ENCODE results near the gene UGT1A4.

UGT1A4 gene

GRCh38 chr2:233811732-233812131 is 93.2 kb downstream of the UGT1A4 start:
- no peak for DNase-seq (ENCODE audit: low read depth)

DNA sequence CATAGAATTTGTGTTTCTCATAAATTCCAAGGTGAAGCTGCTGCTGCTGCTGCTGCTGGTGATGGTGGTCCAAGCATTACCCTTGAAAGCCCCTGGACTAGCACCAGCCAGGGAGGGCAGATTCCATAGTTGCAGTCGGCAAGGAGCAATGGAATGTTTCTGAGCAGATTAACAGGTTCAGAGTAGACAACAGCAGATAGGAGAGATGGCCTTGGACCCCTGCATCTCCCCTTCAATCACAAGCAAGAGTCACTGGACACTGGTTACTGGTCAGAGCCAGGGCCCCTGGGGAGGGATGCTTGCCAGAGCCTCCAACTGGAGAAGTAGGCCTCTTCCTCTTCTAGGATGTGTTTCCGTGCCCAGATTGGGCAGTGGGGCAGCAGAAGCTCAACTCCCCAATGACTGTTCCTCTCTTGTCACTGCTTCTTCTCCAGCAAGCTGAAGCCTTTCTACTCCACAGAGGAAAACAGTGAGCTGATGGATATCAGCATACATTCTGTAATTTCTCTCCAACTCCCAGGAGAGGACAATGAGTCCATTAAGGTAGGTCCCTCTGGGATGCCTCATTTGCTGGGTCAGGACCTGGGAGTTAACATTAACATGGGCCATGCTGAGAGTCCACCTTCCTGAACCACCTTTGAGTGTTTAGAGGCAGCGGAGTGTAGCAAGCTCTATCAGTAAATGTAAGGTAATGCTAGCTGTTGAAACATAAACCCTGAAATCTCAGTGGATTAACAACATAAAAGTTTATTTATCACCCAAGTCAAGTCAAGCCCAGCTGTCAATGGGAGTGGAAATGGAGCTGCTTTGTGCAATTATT is 94.9 kb downstream of the UGT1A4 start:
- DNase-seq (ENCODE audit: low read depth): no peak

GRCh38 chr2:233814056-233814835 is 95.7 kb downstream of the UGT1A4 start:
- DNase-seq (ENCODE audit: low read depth): no peak

DNA sequence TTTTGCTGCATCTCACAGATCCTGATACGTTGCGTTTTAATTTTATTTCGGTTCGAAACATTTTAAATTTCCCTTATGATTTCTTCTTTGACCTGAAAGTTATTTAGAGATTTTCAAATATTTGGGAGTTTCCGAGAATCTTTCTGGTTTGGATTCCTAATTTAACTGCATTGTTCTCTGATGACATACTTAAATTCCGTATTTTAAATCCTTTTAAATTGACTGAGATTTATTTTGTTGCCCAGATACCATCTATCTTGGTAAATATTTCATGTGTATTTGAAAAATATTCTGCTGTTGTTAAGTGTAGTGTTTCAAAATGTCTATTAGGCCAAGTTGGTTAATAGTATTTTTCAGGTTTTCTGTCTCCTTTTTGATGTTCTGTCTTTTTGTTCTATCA is 97.3 kb downstream of the UGT1A4 start:
- no peak for DNase-seq (ENCODE audit: low read depth)

DNA sequence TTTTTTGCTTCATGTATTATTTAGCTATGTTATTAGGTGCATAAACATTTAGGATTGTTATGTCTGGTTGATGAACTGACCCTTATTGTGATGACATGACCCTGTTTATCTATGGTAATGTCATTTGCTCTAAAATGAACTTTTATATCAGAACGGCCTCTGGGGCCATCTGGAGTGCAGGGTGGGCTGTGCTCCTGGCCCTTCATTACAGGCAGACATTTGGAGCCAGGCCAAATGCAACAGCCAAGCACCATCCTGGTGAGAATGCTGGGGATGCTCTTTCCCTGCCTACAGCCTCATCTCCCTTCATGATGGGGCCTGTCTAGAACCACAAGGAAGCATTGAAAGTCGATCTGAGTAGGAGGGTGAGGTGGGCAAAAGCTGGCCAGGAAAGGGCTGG is 97.8 kb downstream of the UGT1A4 start:
- DNase-seq (ENCODE audit: low read depth): no peak

DNA sequence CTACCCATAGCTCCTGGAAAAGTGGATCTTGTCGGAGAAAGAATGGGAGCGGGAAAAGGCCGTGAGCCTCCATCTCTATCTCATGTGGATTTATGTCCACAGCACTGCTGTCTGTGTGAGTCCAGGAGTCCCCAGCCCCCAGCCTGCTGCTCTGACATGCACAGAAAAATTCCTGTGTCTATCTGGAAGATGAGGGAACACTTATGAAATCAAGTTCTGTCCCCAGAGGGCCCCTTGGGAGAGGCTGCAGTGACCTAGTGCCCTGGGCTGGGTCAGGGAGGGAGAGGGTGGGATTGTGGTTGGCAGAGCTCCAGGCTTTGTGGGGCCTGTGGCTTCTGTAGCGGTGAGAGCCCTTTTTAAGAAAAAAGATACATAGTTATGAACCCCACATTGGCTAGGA is 98.2 kb downstream of the UGT1A4 start:
- DNase-seq (ENCODE audit: low read depth): no peak

- no peak for DNase-seq (ENCODE audit: low read depth)
Observed at GRCh38 chr2:233817361-233817911, 98.9 kb downstream of the UGT1A4 start.

GRCh38 chr2:233817995-233818638 is 99.6 kb downstream of the UGT1A4 start:
- DNase-seq (ENCODE audit: low read depth): no peak

- DNase-seq (ENCODE audit: low read depth): no peak
Observed at GRCh38 chr2:233818639-233819621, 100.4 kb downstream of the UGT1A4 start.

GRCh38 chr2:233819884-233820773 is 101.6 kb downstream of the UGT1A4 start:
- DNase-seq (ENCODE audit: low read depth): no peak

GRCh38 chr2:233820774-233821105 is 102.2 kb downstream of the UGT1A4 start:
- DNase-seq (ENCODE audit: low read depth): no peak

- no peak for DNase-seq (ENCODE audit: low read depth)
Observed at GRCh38 chr2:233821196-233821595, 102.7 kb downstream of the UGT1A4 start.

GRCh38 chr2:233821709-233822100 is 103.2 kb downstream of the UGT1A4 start:
- DNase-seq (ENCODE audit: low read depth): no peak

- no peak for DNase-seq (ENCODE audit: low read depth)
Observed at GRCh38 chr2:233822101-233822771, 103.7 kb downstream of the UGT1A4 start.

All from activated T-helper 1 cell treated with Interleukin-2 at 50 U/mL for 16 hours (primary cell).